Natural killer cell (primary cell): ENCODE results near the gene FIGLA. TPM values are rescaled to one million over a fixed set of nuclear protein-coding genes. Genes with fewer than 3 reads are reported as not detected.
"Not testable (repeated sequence)": the region's sequence is repeated elsewhere in the genome, so short reads cannot be mapped to it uniquely, and the experiment has no call there.

ENCODE experiments used
- ATAC-seq, 3 donors: fragments of 150-1000 bp in 2 of 3; fragments of 200-7000 bp in 1 of 3; cut with Tn5 transposase; 1 replicate in 1 of 3; 2 replicates in 2 of 3; pipeline ENCODE4 v1.10.0; 2021; ENCODE audit warnings: mild to moderate bottlenecking in 2 of 3, moderate library complexity in 2 of 3
- DNase-seq, 2 donors: peaks; one replicate each; pipeline versions ENCODE4 v3.0.0 to v3.0.0-alpha.2; 2013 to 2021; ENCODE audit warnings: mixed read lengths in 1 of 2
- H3K27ac ChIP-seq: one replicate; pipeline ENCODE4 v1.5.1; 2013; ENCODE audit warnings: mild to moderate bottlenecking, low read length
- H3K27me3 ChIP-seq: one replicate; pipeline ENCODE4 v1.6.1; 2013; ENCODE audit warnings: low read length; ENCODE audit not compliant: control insufficient read depth, insufficient read depth
- H3K36me3 ChIP-seq: one replicate; pipeline ENCODE4 v1.6.1; 2013; ENCODE audit warnings: low read length; ENCODE audit not compliant: control insufficient read depth, insufficient read depth
- H3K4me1 ChIP-seq: one replicate; pipeline ENCODE4 v1.6.1; 2013; ENCODE audit warnings: low read length; ENCODE audit not compliant: control insufficient read depth, insufficient read depth
- H3K4me3 ChIP-seq: one replicate; pipeline ENCODE4 v1.5.1; 2013; ENCODE audit warnings: low read length
- H3K9me3 ChIP-seq: one replicate; pipeline ENCODE4 v1.6.1; 2013; ENCODE audit warnings: low read length; ENCODE audit not compliant: control insufficient read depth, insufficient read depth
- H3K27ac Mint-ChIP-seq, 2 donors: one replicate each; pipeline ENCODE4 v1.8.0; 2022; ENCODE audit warnings: mild to moderate bottlenecking in 2 of 2, mixed read lengths in 2 of 2, moderate library complexity in 1 of 2
- H3K27me3 Mint-ChIP-seq, 2 donors: one replicate each; pipeline ENCODE4 v1.8.0; 2022; ENCODE audit warnings: low read depth in 2 of 2, mixed read lengths in 2 of 2
- H3K36me3 Mint-ChIP-seq: one replicate; pipeline ENCODE4 v1.8.0; 2022; ENCODE audit warnings: mixed read lengths
- H3K4me1 Mint-ChIP-seq, 2 donors: one replicate each; pipeline ENCODE4 v1.8.0; 2022; ENCODE audit warnings: mixed read lengths in 2 of 2
- H3K4me3 Mint-ChIP-seq: one replicate; pipeline ENCODE4 v1.8.0; 2022; ENCODE audit warnings: mild to moderate bottlenecking, moderate library complexity, mixed read lengths
- H3K9me3 Mint-ChIP-seq, 2 donors: one replicate each; pipeline ENCODE4 v1.8.0; 2022; ENCODE audit warnings: mixed read lengths in 2 of 2
- WGBS: methylation state at CpG from one replicate; pipeline ENCODE4 v1.1.7; 2013; ENCODE audit warnings: missing lambda C conversion rate; ENCODE audit not compliant: insufficient coverage; 5-methylcytosine and 5-hydroxymethylcytosine counted together
- intact Hi-C: fragments of 100-400 bp; cut with micrococcal nuclease; formaldehyde crosslinking; loops from one replicate; pipeline ENCODE4 v1.14.2; 2022
- total RNA-seq, 4 donors: library from RNA; stranded (reverse); fragments of 120-200 nt in 1 of 4; gene quantifications; one replicate each; pipeline versions ENCODE4 v1.2.3 to v1.2.4, GENCODE V29; 2013 to 2022
- TF ChIP-seq, protein P1 (sequence below): fragments of 200-600 bp; IDR thresholded peaks from one replicate; pipeline ENCODE4 v1.8.0; 2022; ENCODE audit warnings: antibody characterized with exemption

Gene FIGLA
- total RNA-seq, 3 donors from 2014 or later (not counting 1 experiment from before 2014, with no cell fraction given) = not detected

DNA sequence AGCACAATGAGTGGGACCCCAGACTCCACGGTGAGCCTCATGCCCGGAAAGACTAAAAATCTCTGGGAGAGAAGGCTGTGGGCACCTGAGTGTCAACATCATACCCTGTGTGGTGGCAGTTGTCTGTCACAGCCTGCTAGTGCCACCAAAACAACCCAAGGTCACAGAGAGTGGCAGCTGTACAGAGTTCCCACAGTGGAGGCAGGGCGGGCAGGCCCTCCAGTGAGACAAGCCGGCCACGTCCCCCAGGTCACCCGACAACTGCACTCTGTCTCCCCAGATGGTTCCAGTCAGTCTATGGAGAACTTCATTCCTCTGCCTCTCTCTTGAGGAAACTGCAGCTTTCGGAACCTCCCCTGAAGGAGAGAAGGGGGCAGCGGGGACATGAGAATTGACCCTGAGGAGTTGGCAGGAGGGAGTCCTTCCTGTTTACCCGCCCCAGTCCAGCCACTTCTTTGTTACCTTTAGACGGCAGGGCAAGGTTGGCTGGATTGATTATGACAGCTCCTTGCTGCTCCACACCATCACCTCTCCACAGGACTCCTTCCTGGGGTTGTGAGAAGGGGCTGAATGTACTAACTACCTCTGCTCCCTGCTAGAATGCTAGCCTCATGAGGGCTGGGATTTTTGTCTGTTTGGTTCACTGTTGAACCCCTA is 11.3 kb upstream of the FIGLA start:
- Histone ChIP-seq H3K4me3 (no peak overlapping the region), H3K27ac (no peak overlapping the region), H3K36me3 (no peaks in the 10 kb centered on the region), H3K27me3 (no peaks in the 10 kb centered on the region), H3K4me1 (peaks cover 1% of the 10 kb centered on the region), H3K9me3 (no peaks in the 10 kb centered on the region)
- Mint-ChIP-seq H3K4me1 (peaks cover 17 to 25% of the 10 kb centered on the region in 2 donors), H3K27me3 (peaks cover 0 to 6% of the 10 kb centered on the region in 2 donors), H3K27ac (no peak overlapping the region), H3K36me3 (peaks cover 10% of the 10 kb centered on the region), H3K9me3 (peaks cover 6 to 7% of the 10 kb centered on the region in 2 donors), H3K4me3 (no peak overlapping the region)
- ATAC-seq = no peak
- TF ChIP-seq, protein P1, sequence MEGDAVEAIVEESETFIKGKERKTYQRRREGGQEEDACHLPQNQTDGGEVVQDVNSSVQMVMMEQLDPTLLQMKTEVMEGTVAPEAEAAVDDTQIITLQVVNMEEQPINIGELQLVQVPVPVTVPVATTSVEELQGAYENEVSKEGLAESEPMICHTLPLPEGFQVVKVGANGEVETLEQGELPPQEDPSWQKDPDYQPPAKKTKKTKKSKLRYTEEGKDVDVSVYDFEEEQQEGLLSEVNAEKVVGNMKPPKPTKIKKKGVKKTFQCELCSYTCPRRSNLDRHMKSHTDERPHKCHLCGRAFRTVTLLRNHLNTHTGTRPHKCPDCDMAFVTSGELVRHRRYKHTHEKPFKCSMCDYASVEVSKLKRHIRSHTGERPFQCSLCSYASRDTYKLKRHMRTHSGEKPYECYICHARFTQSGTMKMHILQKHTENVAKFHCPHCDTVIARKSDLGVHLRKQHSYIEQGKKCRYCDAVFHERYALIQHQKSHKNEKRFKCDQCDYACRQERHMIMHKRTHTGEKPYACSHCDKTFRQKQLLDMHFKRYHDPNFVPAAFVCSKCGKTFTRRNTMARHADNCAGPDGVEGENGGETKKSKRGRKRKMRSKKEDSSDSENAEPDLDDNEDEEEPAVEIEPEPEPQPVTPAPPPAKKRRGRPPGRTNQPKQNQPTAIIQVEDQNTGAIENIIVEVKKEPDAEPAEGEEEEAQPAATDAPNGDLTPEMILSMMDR = no peak
- intact Hi-C loops = no loop called here
- no peak for DNase-seq
- WGBS = 89% methylated on average over 10 of the region's 10 CpGs

GRCh38 chr2:70799706-70800105 is 9.3 kb upstream of the FIGLA start:
- Mint-ChIP-seq H3K4me3 (no peak overlapping the region), H3K36me3 (peaks cover 10% of the 10 kb centered on the region), H3K4me1 (peaks cover 18 to 22% of the 10 kb centered on the region in 2 donors), H3K27me3 (peaks cover 6 to 8% of the 10 kb centered on the region in 2 donors), H3K27ac (no peak overlapping the region), H3K9me3 (peaks cover 6 to 7% of the 10 kb centered on the region in 2 donors)
- TF ChIP-seq, protein P1 = no peak
- Histone ChIP-seq H3K4me3 (no peak overlapping the region), H3K36me3 (no peaks in the 10 kb centered on the region), H3K4me1 (peaks cover 6% of the 10 kb centered on the region), H3K9me3 (no peaks in the 10 kb centered on the region), H3K27ac (no peak overlapping the region), H3K27me3 (no peaks in the 10 kb centered on the region)
- ATAC-seq (no peak), DNase-seq (no peak)
- intact Hi-C loops = no loop called here
- WGBS = 92% methylated on average over 2 of the region's 2 CpGs

DNA sequence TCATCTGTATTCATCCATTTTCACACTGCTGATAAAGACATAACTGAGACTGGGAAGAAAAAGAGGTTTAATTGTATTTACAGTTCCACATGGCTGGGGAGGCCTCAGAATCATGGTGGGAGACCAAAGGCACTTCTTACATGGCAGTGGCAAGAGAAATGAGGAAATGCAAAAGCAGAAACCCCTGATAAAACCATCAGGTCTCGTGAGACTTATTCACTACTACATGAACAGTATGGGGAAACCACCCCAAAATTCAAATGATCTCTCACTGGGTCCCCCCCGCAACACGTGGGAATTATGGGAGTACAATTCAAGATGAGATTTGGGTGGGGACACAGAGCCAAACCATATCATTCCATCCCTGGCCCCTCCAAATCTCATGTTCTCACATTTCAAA is 7.6 kb upstream of the FIGLA start:
- H3K4me1 Mint-ChIP-seq = peaks cover 18 to 22% of the 10 kb centered on the region in 2 donors
- not testable (repeated sequence) for H3K27ac Mint-ChIP-seq

GRCh38 chr2:70797506-70797905 is 7.1 kb upstream of the FIGLA start:
- Mint-ChIP-seq H3K9me3 (peaks cover 6 to 7% of the 10 kb centered on the region in 2 donors), H3K27ac (no peak overlapping the region), H3K27me3 (peaks cover 13 to 24% of the 10 kb centered on the region in 2 donors), H3K36me3 (peaks cover 10% of the 10 kb centered on the region), H3K4me1 (peaks cover 18 to 22% of the 10 kb centered on the region in 2 donors), H3K4me3 (no peak overlapping the region)
- H3K27ac ChIP-seq = no peak overlapping the region
- peaks cover 10% of the 10 kb centered on the region for H3K4me1 ChIP-seq
- no peak overlapping the region for H3K4me3 ChIP-seq
- intact Hi-C loops = no loop called here
- no peaks in the 10 kb centered on the region for H3K36me3 ChIP-seq
- H3K27me3 ChIP-seq = peaks cover 4% of the 10 kb centered on the region
- no peaks in the 10 kb centered on the region for H3K9me3 ChIP-seq
- TF ChIP-seq, protein P1 = no peak
- no peak for ATAC-seq
- DNase-seq = no peak
- whole genome bisulfite sequencing = 70% methylated on average over 2 of the region's 2 CpGs

More for the DNA sequence above, 7.6 kb upstream of the FIGLA start:
- H3K27ac ChIP-seq, H3K9me3 ChIP-seq, H3K36me3 ChIP-seq, H3K4me1 ChIP-seq, H3K4me3 ChIP-seq, H3K4me3 Mint-ChIP-seq, H3K27me3 ChIP-seq, H3K9me3 Mint-ChIP-seq, ATAC-seq, DNase-seq, intact Hi-C loops: not testable (repeated sequence)
- H3K36me3 Mint-ChIP-seq = peaks cover 10% of the 10 kb centered on the region
- H3K27me3 Mint-ChIP-seq = peaks cover 13 to 20% of the 10 kb centered on the region in 2 donors
- WGBS = no CpG with 5 or more reads among the region's 3 CpGs
